DOHH2 (cell line): Measurements from ENCODE around the gene ZBTB46.

Experiments
- H3F3A ChIP-seq: fragments of 200-600 bp; sonication (generic), shearing (Covaris generic); 2 replicates; pipeline ENCODE4 v1.6.0; 2016; ENCODE audit warnings: antibody characterized with exemption, mild to moderate bottlenecking; ENCODE audit not compliant: control insufficient read depth, insufficient read depth
- H3K27ac ChIP-seq: fragments of 200-600 bp; sonication (generic); 2 replicates; pipeline ENCODE4 v1.5.1; 2014; ENCODE audit warnings: low read depth, mild to moderate bottlenecking, low read length, moderate library complexity
- H3K27me3 ChIP-seq: fragments of 200-600 bp; sonication (generic); 2 replicates; pipeline ENCODE4 v1.6.1; 2014; ENCODE audit warnings: mild to moderate bottlenecking, low read length, mixed read lengths; ENCODE audit not compliant: control insufficient read depth
- H3K36me3 ChIP-seq: fragments of 200-600 bp; sonication (generic); 2 replicates; pipeline ENCODE4 v1.6.1; 2014; ENCODE audit warnings: mild to moderate bottlenecking, low read length, moderate library complexity, mixed read lengths; ENCODE audit not compliant: control insufficient read depth
- H3K4me1 ChIP-seq: fragments of 200-600 bp; sonication (generic); 2 replicates; pipeline ENCODE4 v1.6.1; 2014; ENCODE audit warnings: mild to moderate bottlenecking, low read length, mixed read lengths; ENCODE audit not compliant: control insufficient read depth
- H3K4me2 ChIP-seq: fragments of 200-600 bp; sonication (generic); 2 replicates; pipeline ENCODE4 v1.6.0; 2014; ENCODE audit warnings: mild to moderate bottlenecking, low read length, moderate library complexity
- H3K4me3 ChIP-seq: fragments of 200-600 bp; sonication (generic); 2 replicates; pipeline ENCODE4 v1.5.1; 2014; ENCODE audit warnings: mild to moderate bottlenecking, low read length, mixed read lengths
- H3K79me2 ChIP-seq: fragments of 200-600 bp; sonication (generic); 2 replicates; pipeline ENCODE4 v1.6.1; 2014; ENCODE audit warnings: mild to moderate bottlenecking, low read length, mixed read lengths; ENCODE audit not compliant: control insufficient read depth
- H3K9me2 ChIP-seq: fragments of 200-600 bp; sonication (generic); replicated peaks from 2 replicates; pipeline ENCODE4 v1.6.1; 2014; ENCODE audit warnings: mild to moderate bottlenecking, low read length, mixed read lengths; ENCODE audit not compliant: control insufficient read depth
- H3K9me3 ChIP-seq: fragments of 200-600 bp; sonication (generic); 2 replicates; pipeline ENCODE4 v1.6.1; 2014; ENCODE audit warnings: antibody characterized with exemption, low read length, mixed read lengths; ENCODE audit not compliant: control insufficient read depth, insufficient read depth
- H4K20me1 ChIP-seq: fragments of 200-600 bp; sonication (generic); 2 replicates; pipeline ENCODE4 v1.6.0; 2014; ENCODE audit warnings: low read depth, mild to moderate bottlenecking, antibody characterized with exemption, low read length, moderate library complexity; ENCODE audit not compliant: control insufficient read depth, insufficient read depth
- CTCF ChIP-seq: fragments of 200-600 bp; sonication (generic); IDR thresholded peaks from one replicate; pipeline ENCODE4 v1.5.1; 2014; ENCODE audit warnings: antibody characterized with exemption, mild to moderate bottlenecking, low read depth, low read length; ENCODE audit not compliant: poor library complexity, severe bottlenecking
- EZH2phosphoT487 ChIP-seq: fragments of 200-600 bp; sonication (generic); IDR thresholded peaks from 2 replicates; pipeline ENCODE4 v1.6.1; 2017; ENCODE audit warnings: borderline replicate concordance, mild to moderate bottlenecking, antibody characterized with exemption, low read length, moderate library complexity, mixed read lengths

ZBTB46 gene

GRCh38 chr20:63823691-63824311 is 7.3 kb downstream of the ZBTB46 start:
- Histone ChIP-seq H3K9me3 (no peaks in the 10 kb centered on the region), H3F3A (no peaks in the 10 kb centered on the region), H3K27ac (no peak overlapping the region), H3K79me2 (no peaks in the 10 kb centered on the region), H3K9me2 (no peaks in the 10 kb centered on the region), H4K20me1 (no peaks in the 10 kb centered on the region), H3K4me1 (no peaks in the 10 kb centered on the region), H3K36me3 (no peaks in the 10 kb centered on the region), H3K27me3 (peaks cover 27% of the 10 kb centered on the region), H3K4me3 (no peak overlapping the region), H3K4me2 (no peak overlapping the region)
- TF ChIP-seq EZH2phosphoT487 (no peak), CTCF (no peak)

- H3K9me3 ChIP-seq: no peaks in the 10 kb centered on the region
- H3K4me1 ChIP-seq: no peaks in the 10 kb centered on the region
- TF ChIP-seq CTCF (no peak), EZH2phosphoT487 (no peak)
- no peaks in the 10 kb centered on the region for H3K79me2 ChIP-seq
- H3K27me3 ChIP-seq: peaks cover 18% of the 10 kb centered on the region
- no peaks in the 10 kb centered on the region for H3F3A ChIP-seq
- H4K20me1 ChIP-seq: no peaks in the 10 kb centered on the region
- no peak overlapping the region for H3K4me3 ChIP-seq
- no peaks in the 10 kb centered on the region for H3K9me2 ChIP-seq
- no peak overlapping the region for H3K4me2 ChIP-seq
- no peak overlapping the region for H3K27ac ChIP-seq
- H3K36me3 ChIP-seq: no peaks in the 10 kb centered on the region
Observed at GRCh38 chr20:63822276-63822696, 8.8 kb downstream of the ZBTB46 start.

GRCh38 chr20:63821811-63822210 is 9.3 kb downstream of the ZBTB46 start:
- H3K79me2 ChIP-seq: no peaks in the 10 kb centered on the region
- H3K4me3 ChIP-seq: no peak overlapping the region
- H3K36me3 ChIP-seq: no peaks in the 10 kb centered on the region
- H3K4me2 ChIP-seq: no peak overlapping the region
- peaks cover 18% of the 10 kb centered on the region for H3K27me3 ChIP-seq
- H3F3A ChIP-seq: no peaks in the 10 kb centered on the region
- H3K27ac ChIP-seq: no peak overlapping the region
- TF ChIP-seq EZH2phosphoT487: no peak
- no peaks in the 10 kb centered on the region for H3K4me1 ChIP-seq
- no peaks in the 10 kb centered on the region for H3K9me2 ChIP-seq
- H4K20me1 ChIP-seq: no peaks in the 10 kb centered on the region
- no peaks in the 10 kb centered on the region for H3K9me3 ChIP-seq

- Histone ChIP-seq H3K27ac (no peak overlapping the region), H3K4me1 (no peaks in the 10 kb centered on the region), H3K4me2 (no peak overlapping the region), H3K9me2 (no peaks in the 10 kb centered on the region), H3K36me3 (no peaks in the 10 kb centered on the region), H3K4me3 (no peak overlapping the region), H3F3A (no peaks in the 10 kb centered on the region), H3K27me3 (peaks cover 12% of the 10 kb centered on the region), H3K9me3 (no peaks in the 10 kb centered on the region; the same call in 1 of the 2 replicates), H3K79me2 (no peaks in the 10 kb centered on the region), H4K20me1 (no peaks in the 10 kb centered on the region)
- TF ChIP-seq EZH2phosphoT487 (no peak), CTCF (no peak)
Observed at GRCh38 chr20:63819224-63819921, 11.7 kb downstream of the ZBTB46 start.
